Measurements from ENCODE around the gene EHD4.

DNA sequence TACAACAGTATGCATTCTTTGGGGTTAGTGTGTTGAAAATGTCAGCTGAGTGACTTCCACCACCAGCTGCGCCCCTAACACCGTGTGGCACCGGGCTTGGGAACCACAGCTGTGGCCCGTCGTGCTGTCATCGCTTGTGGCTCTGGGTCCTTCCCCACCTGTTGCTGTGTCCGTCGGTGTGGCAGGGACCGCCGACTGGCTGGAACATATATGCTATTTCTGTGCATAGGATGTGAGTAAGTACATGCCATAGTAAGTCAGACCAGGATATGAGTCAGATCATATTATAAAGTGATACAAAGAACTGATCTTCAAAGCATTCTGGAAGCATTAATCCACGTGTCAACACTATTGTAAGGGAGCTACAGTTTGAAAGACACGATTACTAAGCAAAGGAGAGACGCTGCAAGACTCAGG, 31.9 kb downstream of the EHD4 start:
- TF ChIP-seq EZH2 (IDR thresholded peaks at IDR 0.05; ENCODE audit: borderline replicate concordance, low read length) = no peak
- TF ChIP-seq, protein P1, sequence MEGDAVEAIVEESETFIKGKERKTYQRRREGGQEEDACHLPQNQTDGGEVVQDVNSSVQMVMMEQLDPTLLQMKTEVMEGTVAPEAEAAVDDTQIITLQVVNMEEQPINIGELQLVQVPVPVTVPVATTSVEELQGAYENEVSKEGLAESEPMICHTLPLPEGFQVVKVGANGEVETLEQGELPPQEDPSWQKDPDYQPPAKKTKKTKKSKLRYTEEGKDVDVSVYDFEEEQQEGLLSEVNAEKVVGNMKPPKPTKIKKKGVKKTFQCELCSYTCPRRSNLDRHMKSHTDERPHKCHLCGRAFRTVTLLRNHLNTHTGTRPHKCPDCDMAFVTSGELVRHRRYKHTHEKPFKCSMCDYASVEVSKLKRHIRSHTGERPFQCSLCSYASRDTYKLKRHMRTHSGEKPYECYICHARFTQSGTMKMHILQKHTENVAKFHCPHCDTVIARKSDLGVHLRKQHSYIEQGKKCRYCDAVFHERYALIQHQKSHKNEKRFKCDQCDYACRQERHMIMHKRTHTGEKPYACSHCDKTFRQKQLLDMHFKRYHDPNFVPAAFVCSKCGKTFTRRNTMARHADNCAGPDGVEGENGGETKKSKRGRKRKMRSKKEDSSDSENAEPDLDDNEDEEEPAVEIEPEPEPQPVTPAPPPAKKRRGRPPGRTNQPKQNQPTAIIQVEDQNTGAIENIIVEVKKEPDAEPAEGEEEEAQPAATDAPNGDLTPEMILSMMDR (IDR thresholded peaks at IDR 0.05; ENCODE audit: low read length) = no peak
